Subcutaneous abdominal adipose tissue (tissue), 5 donors: Measurements from ENCODE around the gene OSCAR.
"Not testable (repeated sequence)": the region's sequence is repeated elsewhere in the genome, so short reads cannot be mapped to it uniquely, and the experiment has no call there.

Source experiments
- H3K27ac ChIP-seq: one replicate; pipeline ENCODE4 v1.7.0; 2013; ENCODE audit warnings: low read depth, mild to moderate bottlenecking, inconsistent platforms, low read length, moderate library complexity
- H3K27me3 ChIP-seq, 5 donors: one replicate each; pipeline ENCODE4 v1.7.0; 2013; ENCODE audit warnings: low read length in 5 of 5, inconsistent platforms in 1 of 5; ENCODE audit not compliant: control insufficient read depth in 5 of 5, insufficient read depth in 4 of 5
- H3K36me3 ChIP-seq, 5 donors: one replicate each; pipeline ENCODE4 v1.7.0; 2013; ENCODE audit warnings: low read length in 5 of 5; ENCODE audit not compliant: control insufficient read depth in 5 of 5, insufficient read depth in 5 of 5
- H3K4me1 ChIP-seq, 5 donors: one replicate each; pipeline ENCODE4 v1.7.0; 2013; ENCODE audit warnings: low read length in 5 of 5, mild to moderate bottlenecking in 3 of 5, moderate library complexity in 1 of 5; ENCODE audit not compliant: control insufficient read depth in 5 of 5, insufficient read depth in 5 of 5
- H3K4me3 ChIP-seq, 5 donors: one replicate each; pipeline ENCODE4 v1.7.0; 2013; ENCODE audit warnings: low read length in 5 of 5, low read depth in 1 of 5
- H3K9ac ChIP-seq, 5 donors: one replicate each; pipeline ENCODE4 v1.7.0; 2013; ENCODE audit warnings: low read length in 5 of 5, mild to moderate bottlenecking in 4 of 5, moderate library complexity in 3 of 5
- H3K9me3 ChIP-seq, 5 donors: one replicate each; pipeline ENCODE4 v1.7.0; 2013; ENCODE audit warnings: low read length in 5 of 5; ENCODE audit not compliant: control insufficient read depth in 5 of 5
- donor health status: healthy.
- donor health status: healthy.
- donor health status: healthy.
- donor health status: healthy.
- donor health status: healthy.

Gene OSCAR

DNA sequence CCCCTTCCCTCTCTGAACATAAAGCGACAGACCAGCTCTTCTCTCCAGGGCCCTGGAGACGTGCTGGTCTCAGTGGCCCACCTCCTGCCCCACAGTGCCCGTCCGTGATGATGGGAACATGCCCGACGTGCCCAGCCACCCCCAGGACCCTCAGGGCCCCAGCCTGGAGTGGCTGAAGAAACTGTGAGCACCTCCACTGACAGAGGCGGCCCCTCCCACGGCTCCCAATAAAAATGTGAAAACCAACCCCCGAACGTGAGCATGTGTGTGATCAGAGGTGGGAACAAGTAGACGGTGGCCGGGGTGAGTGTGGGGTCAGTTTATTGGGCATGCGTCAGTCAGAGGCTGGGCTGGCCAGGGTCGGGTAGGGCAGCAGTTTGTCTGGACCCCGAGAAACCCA is 6.1 kb upstream of the OSCAR start:
- H3K27ac ChIP-seq, result no peak overlapping the region
- H3K27me3 ChIP-seq, result no peaks in the 10 kb centered on the region
- H3K36me3 ChIP-seq, result peaks cover 0 to 58% (median 53%) of the 10 kb centered on the region in 5 donors
- H3K4me3 ChIP-seq, result no peak overlapping the region
- H3K9ac ChIP-seq, result no peak overlapping the region
- no peaks in the 10 kb centered on the region for H3K9me3 ChIP-seq
- peaks cover 2 to 16% (median 13%) of the 10 kb centered on the region in 5 donors for H3K4me1 ChIP-seq

DNA sequence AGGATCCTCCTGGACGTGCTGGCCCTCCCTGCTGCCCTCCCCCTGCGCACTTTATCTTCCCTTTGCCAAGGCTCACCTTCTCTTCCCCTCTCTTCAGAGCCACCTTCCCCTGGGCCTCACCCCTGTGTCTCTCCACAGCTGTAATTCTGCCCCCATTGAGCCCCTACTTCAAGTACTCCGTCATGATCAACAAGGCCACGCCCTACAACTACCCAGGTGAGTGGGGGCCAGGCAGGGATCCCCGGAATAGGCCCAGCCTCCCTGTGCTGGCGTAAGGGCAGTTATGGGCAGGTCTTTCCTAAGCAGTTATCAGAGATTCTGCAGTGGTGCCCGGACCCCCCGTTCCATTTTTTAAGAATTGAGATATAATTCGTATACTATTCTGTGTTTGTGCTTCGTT is 5.2 kb upstream of the OSCAR start:
- no peak overlapping the region for H3K9ac ChIP-seq
- peaks cover 2 to 16% (median 13%) of the 10 kb centered on the region in 5 donors for H3K4me1 ChIP-seq
- H3K9me3 ChIP-seq, result no peaks in the 10 kb centered on the region
- H3K36me3 ChIP-seq, result peaks cover 0 to 55% (median 49%) of the 10 kb centered on the region in 5 donors
- H3K4me3 ChIP-seq, result no peak overlapping the region
- H3K27me3 ChIP-seq, result no peaks in the 10 kb centered on the region
- no peak overlapping the region for H3K27ac ChIP-seq

DNA sequence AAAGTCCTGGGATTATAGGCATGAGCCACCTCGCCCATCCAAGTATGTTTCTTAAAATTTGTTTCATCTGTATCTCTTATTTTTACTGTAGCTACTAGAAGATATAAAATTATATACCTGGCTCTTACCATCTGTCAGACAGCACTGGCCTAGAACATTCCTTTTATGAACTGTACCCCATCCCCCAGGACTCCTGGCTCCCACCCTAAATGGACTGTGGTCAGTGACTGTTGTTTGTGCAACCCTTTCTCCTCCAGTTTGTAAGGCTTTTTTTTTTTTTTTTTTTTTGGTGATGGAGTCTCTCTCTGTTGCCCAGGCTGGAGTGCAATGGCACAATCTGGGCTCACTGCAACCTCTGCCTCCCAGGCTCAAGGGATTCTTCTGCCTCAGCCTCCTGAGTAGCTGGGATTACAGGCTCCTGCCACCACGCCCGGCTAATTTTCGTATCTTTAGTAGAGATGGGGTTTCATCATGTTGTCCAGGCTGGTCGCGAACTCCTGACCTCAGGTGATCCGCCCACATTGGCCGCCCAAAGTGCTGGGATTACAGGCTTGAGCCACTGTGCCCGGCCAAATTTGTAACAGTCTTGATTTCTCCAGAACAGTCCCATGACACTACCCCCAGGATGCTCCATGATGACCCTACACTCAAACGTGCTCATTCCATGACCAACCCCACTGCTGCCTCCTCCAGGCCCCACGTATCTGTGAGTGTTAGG is 4.6 kb upstream of the OSCAR start:
- H3K27me3 ChIP-seq, result no peaks in the 10 kb centered on the region
- no peak overlapping the region for H3K9ac ChIP-seq
- no peak overlapping the region for H3K4me3 ChIP-seq
- peaks cover 0 to 49% (median 44%) of the 10 kb centered on the region in 5 donors for H3K36me3 ChIP-seq
- no peak overlapping the region for H3K27ac ChIP-seq
- H3K9me3 ChIP-seq, result no peaks in the 10 kb centered on the region
- H3K4me1 ChIP-seq, result peaks cover 2 to 16% (median 13%) of the 10 kb centered on the region in 5 donors

DNA sequence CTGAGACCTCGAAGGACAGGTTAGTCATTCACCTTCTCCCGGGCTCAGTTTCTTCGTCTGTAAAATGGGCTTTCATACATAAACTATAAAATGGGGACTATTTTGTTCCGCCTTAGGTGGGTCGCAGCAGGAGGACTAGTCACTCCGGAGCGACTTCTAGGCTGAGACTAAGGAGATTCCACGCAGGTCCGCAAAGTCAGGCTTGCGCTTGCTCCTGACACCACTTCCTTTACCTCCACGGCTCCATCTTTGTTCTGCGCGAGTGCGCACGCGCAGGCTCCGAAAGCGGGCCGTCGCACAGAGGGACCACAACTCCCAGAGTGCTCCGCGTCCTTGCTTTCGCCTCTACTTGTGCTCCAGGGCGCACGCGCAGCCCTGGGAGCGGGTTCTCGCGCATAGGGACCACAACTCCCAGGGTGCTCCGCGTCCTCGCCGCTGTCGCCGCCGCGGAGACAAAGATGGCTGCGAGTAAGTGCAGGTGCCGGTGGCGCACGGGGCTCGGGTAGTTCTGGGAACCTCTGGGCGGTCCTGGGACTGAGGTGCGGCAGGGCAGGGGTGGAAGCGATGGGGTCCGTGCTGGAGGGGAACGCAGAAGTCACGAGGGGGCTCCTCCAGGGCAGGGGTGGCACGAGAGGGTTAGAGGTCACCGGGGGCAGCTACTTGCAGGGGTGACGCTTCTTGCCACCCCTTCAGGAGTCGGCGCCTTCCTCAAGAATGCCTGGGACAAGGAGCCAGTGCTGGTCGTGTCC is 2.0 kb upstream of the OSCAR start, which contains the start of gene NDUFA3:
Gene NDUFA3 (plus strand): TSS at position 435 of the 749 bp plus-strand sequence. CDS start 24 bp downstream, at position 459.
- H3K4me1 ChIP-seq, result peaks cover 2 to 16% (median 13%) of the 10 kb centered on the region in 5 donors
- peak within 1 kb of the TSS; percentile 67 for H3K27ac ChIP-seq
- H3K4me3 ChIP-seq, result peak within 1 kb of the TSS; percentile 79 to 100 (median 94)

DNA sequence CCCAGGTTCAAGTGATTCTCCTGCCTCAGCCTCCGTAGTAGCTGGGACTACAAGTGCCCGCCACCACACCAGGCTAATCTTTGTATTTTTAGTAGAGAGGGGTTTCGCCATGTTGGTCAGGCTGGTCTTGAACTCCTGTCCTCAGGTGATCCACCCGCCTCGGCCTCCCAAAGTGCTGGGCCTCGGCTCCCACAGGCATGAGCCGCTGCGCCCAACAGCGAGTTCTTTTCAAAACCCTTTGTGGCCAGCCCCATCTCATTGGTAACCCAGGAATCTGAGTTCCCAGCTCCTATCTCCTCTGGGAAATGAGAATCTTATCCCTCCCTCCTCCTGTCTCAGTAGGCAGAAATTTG is 724 bp downstream of the OSCAR start:
- not testable (repeated sequence) for H3K27ac ChIP-seq, H3K4me3 ChIP-seq, H3K36me3 ChIP-seq, H3K9me3 ChIP-seq, H3K9ac ChIP-seq
- Histone ChIP-seq H3K4me1 (peaks cover 2 to 33% (median 25%) of the 10 kb centered on the region in 5 donors), H3K27me3 (peaks cover 4 to 15% (median 11%) of the 10 kb centered on the region in 5 donors)

More for the DNA sequence above, 2.0 kb upstream of the OSCAR start, which contains the start of gene NDUFA3:
- Histone ChIP-seq H3K9me3 (no peaks in the 10 kb centered on the region), H3K36me3 (peaks cover 0 to 23% (median 20%) of the 10 kb centered on the region in 5 donors), H3K27me3 (peaks cover 0 to 3% (median 0%) of the 10 kb centered on the region in 5 donors), H3K9ac (peak within 1 kb of the TSS; percentile 54 to 92 (median 73))

DNA sequence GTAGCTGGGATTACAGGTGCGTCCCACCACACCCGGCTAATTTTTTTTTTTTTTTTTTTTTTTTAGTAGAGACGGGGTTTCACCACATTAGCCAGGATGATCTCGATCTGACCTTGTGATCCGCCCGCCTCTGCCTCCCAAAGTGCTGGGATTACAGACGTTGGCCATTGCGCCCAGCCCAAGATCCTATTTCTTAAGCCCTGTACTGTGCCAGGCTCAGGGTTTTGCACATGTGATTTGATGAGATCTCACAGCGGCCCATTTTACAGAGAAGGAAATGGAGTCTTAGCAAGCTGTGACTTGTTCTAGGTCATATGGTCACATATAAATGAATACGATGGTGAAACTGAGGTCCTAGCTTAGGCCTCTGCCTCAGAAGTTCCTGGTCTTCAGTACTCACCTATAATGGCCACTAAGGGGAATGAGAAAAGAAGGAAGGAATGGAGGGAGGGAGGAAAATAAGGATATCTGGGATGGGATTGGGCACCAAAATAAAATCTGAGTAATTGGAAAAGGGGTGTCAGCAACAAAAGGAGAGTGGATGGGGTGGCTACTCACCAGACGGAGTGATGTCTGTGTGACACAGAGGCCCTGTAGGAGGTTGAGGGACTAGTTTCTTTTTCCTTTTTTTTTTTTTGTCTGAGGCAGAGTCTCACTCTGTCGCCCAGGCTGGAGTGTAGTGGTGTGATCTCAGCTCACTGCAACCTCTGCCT is 1.3 kb downstream of the OSCAR start:
- Histone ChIP-seq H3K9ac (no peak overlapping the region), H3K27me3 (peaks cover 8 to 16% (median 14%) of the 10 kb centered on the region in 5 donors), H3K9me3 (no peaks in the 10 kb centered on the region), H3K4me1 (peaks cover 2 to 33% (median 25%) of the 10 kb centered on the region in 5 donors), H3K36me3 (no peaks in the 10 kb centered on the region), H3K27ac (no peak overlapping the region), H3K4me3 (no peak overlapping the region)

DNA sequence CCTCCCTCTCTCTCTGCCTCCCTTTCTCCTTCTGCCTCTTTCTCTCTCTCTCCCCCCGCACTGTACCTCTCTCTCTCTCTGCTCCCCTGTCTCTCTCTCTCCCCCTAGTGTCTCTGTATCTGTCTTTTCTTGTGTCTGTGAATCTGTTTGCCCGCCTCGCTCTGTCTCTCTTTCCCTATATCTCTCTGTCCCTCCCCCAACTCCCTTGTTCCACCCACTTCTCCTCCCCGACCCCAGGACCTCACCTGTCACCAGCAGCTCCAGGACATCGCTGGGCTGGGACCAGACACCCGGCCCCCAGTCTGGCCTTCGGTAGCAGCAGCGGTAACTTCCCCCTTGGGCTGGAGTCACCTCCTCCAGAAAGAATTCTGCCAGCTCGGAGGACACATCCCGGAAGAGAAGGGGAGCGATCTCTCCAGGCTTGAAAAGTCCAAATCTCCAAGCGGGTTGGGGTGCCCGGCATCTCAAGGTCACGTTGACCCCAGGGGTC is 3.9 kb downstream of the OSCAR start:
- peaks cover 8 to 16% (median 15%) of the 10 kb centered on the region in 5 donors for H3K27me3 ChIP-seq
- peaks cover 0 to 17% (median 13%) of the 10 kb centered on the region in 5 donors for H3K4me1 ChIP-seq
- H3K9me3 ChIP-seq, result no peaks in the 10 kb centered on the region
- no peaks in the 10 kb centered on the region for H3K36me3 ChIP-seq
- H3K9ac ChIP-seq, result peak overlapping the region in 3 of 5 donors; percentile 33 to 64 (median 42)
- H3K4me3 ChIP-seq, result peak overlapping the region; percentile 37 to 59 (median 42)
- peak overlapping the region; percentile 10 for H3K27ac ChIP-seq

DNA sequence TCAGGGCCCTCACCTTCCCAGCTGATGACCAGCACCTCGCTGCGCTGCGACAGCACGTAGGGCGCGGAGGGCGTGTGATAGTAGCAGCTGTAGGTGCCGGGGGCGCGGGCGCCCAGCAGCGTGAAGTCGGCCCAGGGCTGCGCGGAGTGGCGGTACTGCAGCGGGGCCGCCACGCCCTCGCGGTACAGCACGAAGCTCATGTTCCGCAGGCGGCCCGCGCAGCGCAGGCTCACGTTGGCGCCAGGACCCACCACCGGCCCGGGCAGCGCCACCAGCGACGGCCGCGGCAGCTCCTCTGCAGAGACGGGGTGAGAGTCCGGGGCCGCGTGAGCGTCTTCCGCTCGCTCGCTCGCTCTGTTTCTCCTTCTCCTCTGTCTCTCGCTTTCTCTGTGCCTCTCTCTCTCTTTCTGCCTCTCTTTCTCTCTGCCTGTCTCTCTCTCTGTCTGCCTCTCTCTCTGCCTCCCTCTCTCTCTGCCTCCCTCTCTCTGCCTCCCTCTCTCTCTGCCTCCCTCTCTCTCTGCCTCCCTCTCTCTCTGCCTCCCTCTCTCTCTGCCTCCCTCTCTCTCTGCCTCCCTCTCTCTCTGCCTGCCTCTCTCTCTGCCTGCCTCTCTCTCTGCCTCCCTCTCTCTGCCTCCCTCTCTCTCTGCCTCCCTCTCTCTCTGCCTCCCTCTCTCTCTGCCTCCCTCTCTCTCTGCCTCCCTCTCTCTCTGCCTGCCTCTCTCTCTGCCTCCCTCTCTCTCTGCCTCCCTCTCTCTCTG is 4.6 kb downstream of the OSCAR start:
- H3K9me3 ChIP-seq, H3K27ac ChIP-seq, H3K36me3 ChIP-seq: not testable (repeated sequence)
- Histone ChIP-seq H3K4me1 (peaks cover 0 to 17% (median 13%) of the 10 kb centered on the region in 5 donors), H3K9ac (peak overlapping the region in 3 of 5 donors; percentile 39 to 56 (median 51)), H3K27me3 (peaks cover 8 to 16% (median 15%) of the 10 kb centered on the region in 5 donors), H3K4me3 (peak overlapping the region; percentile 53 to 62 (median 59))
